Osteoblast (primary cell): Measurements from ENCODE around the gene ARL2. TPM values are rescaled to one million over a fixed set of nuclear protein-coding genes. Genes with fewer than 3 reads are reported as not detected.

ENCODE experiments used
- DNase-seq: peaks from one replicate; pipeline ENCODE4 v3.0.0; 2011; ENCODE audit warnings: low spot score, mixed read lengths; ENCODE audit not compliant: insufficient read length; ENCODE audit errors: missing footprints
- H2AFZ ChIP-seq: 2 replicates; pipeline ENCODE4 v1.6.0; 2011; ENCODE audit warnings: mild to moderate bottlenecking, low read length
- H3K27ac ChIP-seq: 2 replicates; pipeline ENCODE4 v1.5.1; 2011; ENCODE audit warnings: mild to moderate bottlenecking, low read depth, low read length, moderate library complexity
- H3K27me3 ChIP-seq: 2 replicates; pipeline ENCODE4 v1.6.0; 2012; ENCODE audit warnings: mild to moderate bottlenecking, control low read depth, inconsistent platforms, low read length, moderate library complexity; ENCODE audit not compliant: insufficient read depth
- H3K36me3 ChIP-seq: 2 replicates; pipeline ENCODE4 v1.5.1; 2011; ENCODE audit warnings: mild to moderate bottlenecking, low read length, control low read depth, moderate library complexity; ENCODE audit not compliant: insufficient read depth
- H3K4me1 ChIP-seq: 2 replicates; pipeline ENCODE4 v1.5.1; 2011; ENCODE audit warnings: mild to moderate bottlenecking, low read length, control low read depth, moderate library complexity; ENCODE audit not compliant: insufficient read depth
- H3K4me2 ChIP-seq: 2 replicates; pipeline ENCODE4 v1.6.0; 2011; ENCODE audit warnings: mild to moderate bottlenecking, low read length; ENCODE audit not compliant: insufficient read depth
- H3K4me3 ChIP-seq: fragments of 200-600 bp; sonication (generic); 3 replicates; pipeline ENCODE4 v1.5.1; 2012; ENCODE audit warnings: mild to moderate bottlenecking, low read length, inconsistent platforms; ENCODE audit not compliant: insufficient read depth
- H3K79me2 ChIP-seq: 2 replicates; pipeline ENCODE4 v1.6.0; 2012; ENCODE audit warnings: mild to moderate bottlenecking, low read length, control low read depth, inconsistent platforms; ENCODE audit not compliant: insufficient read depth
- H3K9me3 ChIP-seq: 2 replicates; pipeline ENCODE4 v1.5.1; 2011; ENCODE audit warnings: low read depth, low read length, control low read depth
- H4K20me1 ChIP-seq: 2 replicates; pipeline ENCODE4 v1.6.0; 2012; ENCODE audit warnings: mild to moderate bottlenecking, low read length, control low read depth; ENCODE audit not compliant: insufficient read depth
- CTCF ChIP-seq: IDR thresholded peaks from 2 replicates; pipeline ENCODE4 v1.5.1; 2011; ENCODE audit warnings: mild to moderate bottlenecking, low read depth, low read length, moderate library complexity; ENCODE audit errors: extremely low read depth
- total RNA-seq: library from RNA; depleted of rRNA; stranded (reverse); fragments of >200 nt; gene quantifications from 2 replicates; pipeline ENCODE4 v1.2.3, GENCODE V29; 2012

The ARL2 gene
- total RNA-seq, 1 donor = 78.5 TPM

GRCh38 chr11:65008016-65008415, 5.9 kb upstream of the ARL2 start:
- no peaks in the 10 kb centered on the region for H3K9me3 ChIP-seq
- no peaks in the 10 kb centered on the region for H3K36me3 ChIP-seq
- no peaks in the 10 kb centered on the region for H4K20me1 ChIP-seq
- H3K4me2 ChIP-seq = no peak overlapping the region
- peaks cover 13% of the 10 kb centered on the region for H3K4me1 ChIP-seq
- peak overlapping the region; percentile 80 for H3K27ac ChIP-seq
- H3K79me2 ChIP-seq = no peaks in the 10 kb centered on the region
- TF ChIP-seq CTCF = no peak
- no peaks in the 10 kb centered on the region for H3K27me3 ChIP-seq
- H2AFZ ChIP-seq = peak overlapping the region; percentile 60
- no peak for DNase-seq
- H3K4me3 ChIP-seq = no peak overlapping the region

- no peak overlapping the region for H2AFZ ChIP-seq
- H4K20me1 ChIP-seq = no peaks in the 10 kb centered on the region
- no peaks in the 10 kb centered on the region for H3K79me2 ChIP-seq
- no peak overlapping the region for H3K4me3 ChIP-seq
- no peak overlapping the region for H3K27ac ChIP-seq
- no peaks in the 10 kb centered on the region for H3K27me3 ChIP-seq
- no peak overlapping the region for H3K4me2 ChIP-seq
- H3K4me1 ChIP-seq = peaks cover 21% of the 10 kb centered on the region
- no peaks in the 10 kb centered on the region for H3K36me3 ChIP-seq
- no peak for DNase-seq
- no peaks in the 10 kb centered on the region for H3K9me3 ChIP-seq
- no peak for TF ChIP-seq CTCF
These were observed 5.1 kb upstream of the ARL2 start for GRCh38 chr11:65008873-65009272.

GRCh38 chr11:65013130-65013887, 651 bp upstream of the ARL2 start:
- Histone ChIP-seq H3K79me2 (peaks cover 15% of the 10 kb centered on the region), H3K27ac (peak overlapping the region; percentile 97), H3K4me3 (peak overlapping the region; percentile 96), H3K9me3 (no peaks in the 10 kb centered on the region), H3K4me2 (peak overlapping the region; percentile 98), H4K20me1 (no peaks in the 10 kb centered on the region), H3K36me3 (peaks cover 6% of the 10 kb centered on the region), H2AFZ (peak overlapping the region; percentile 99), H3K27me3 (no peaks in the 10 kb centered on the region), H3K4me1 (peaks cover 12% of the 10 kb centered on the region)
- DNase-seq = peak; percentile 98
- peak; percentile 69 for TF ChIP-seq CTCF

- H3K79me2 ChIP-seq = peaks cover 15% of the 10 kb centered on the region
- peak overlapping the region; percentile 98 for H3K4me2 ChIP-seq
- TF ChIP-seq CTCF = no peak
- H2AFZ ChIP-seq = peak overlapping the region; percentile 99
- H3K4me1 ChIP-seq = peaks cover 12% of the 10 kb centered on the region
- H3K9me3 ChIP-seq = no peaks in the 10 kb centered on the region
- peak overlapping the region; percentile 97 for H3K27ac ChIP-seq
- peaks cover 17% of the 10 kb centered on the region for H3K36me3 ChIP-seq
- DNase-seq = peak; percentile 89
- no peaks in the 10 kb centered on the region for H4K20me1 ChIP-seq
- H3K27me3 ChIP-seq = no peaks in the 10 kb centered on the region
- peak overlapping the region; percentile 96 for H3K4me3 ChIP-seq
These were observed 817 bp downstream of the ARL2 start for GRCh38 chr11:65014726-65015227.
